ENCODE results near the gene ZNF90. TPM values are rescaled to one million over a fixed set of nuclear protein-coding genes. Genes with fewer than 3 reads are reported as not detected.
A peak's percentile ranks its signal among the peaks of the same experiment; 100 is the strongest.

Gene ZNF90
- total RNA-seq (1 to 10 TPM; 3.9 to 9.2 TPM), polyA plus RNA-seq (ENCODE audit: insufficient read depth, low read depth, low replicate concordance) (2.2 TPM)
- long read RNA-seq, donor 1, partial matches to known transcripts = 10 of 10 reads
- long read RNA-seq, donor 1, other reads (novel, unspliced or antisense) = 0 of 10 reads
- long read RNA-seq, donor 2 = 0 reads

DNA sequence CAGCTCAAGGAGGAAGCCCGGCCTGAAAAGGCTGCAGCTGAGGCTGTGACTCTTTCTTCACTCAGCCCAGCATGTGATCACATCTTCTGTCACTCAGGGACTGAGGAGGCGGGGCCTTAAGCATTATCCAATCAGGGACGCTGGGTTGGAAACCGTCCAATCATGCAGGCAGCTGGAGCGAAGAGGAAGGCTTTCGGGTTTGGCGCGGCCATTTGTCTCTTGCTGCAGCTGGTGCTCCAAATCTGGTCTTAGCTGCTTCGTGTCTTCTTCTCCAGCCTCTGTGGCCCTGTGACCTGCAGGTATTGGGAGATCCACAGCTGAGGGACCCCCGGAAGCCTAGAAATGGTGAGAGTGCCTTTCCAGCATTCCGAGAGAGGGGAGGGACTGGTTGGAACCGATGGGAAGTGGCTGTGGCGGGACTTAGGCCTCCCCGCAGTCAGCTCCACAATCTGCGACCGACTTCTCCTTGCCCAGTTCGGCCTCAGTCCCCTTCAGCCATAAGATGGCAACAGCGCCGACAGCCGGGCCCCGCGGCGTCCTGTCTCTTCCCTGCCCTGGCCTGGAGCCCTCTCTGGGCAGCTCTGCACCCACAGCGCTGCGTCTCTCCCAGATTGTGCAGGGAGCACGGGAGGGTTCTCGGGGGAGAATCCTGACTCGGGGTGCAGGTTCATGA, at the start of gene ZNF90:
TSS of gene ZNF90 (plus strand) at position 210 of the 673 bp plus-strand sequence. CDS start at position 343, 133 bp downstream.
- H3K27ac ChIP-seq = peak within 1 kb of the TSS in 1 of 2 donors; percentile 64
- peak; percentile 98 for DNase-seq
- H3K4me3 ChIP-seq = peak within 1 kb of the TSS; percentile 52 to 68
- intact Hi-C loops (cut with DNase I; ENCODE audit: low total_unique reads) = no loop called here
- 1 to 3% methylated on average over 26 to 27 of the region's 28 CpGs for WGBS, 2 donors
- no peak for TF ChIP-seq POLR2A (IDR thresholded peaks at IDR 0.05)
- TF ChIP-seq, protein P1, sequence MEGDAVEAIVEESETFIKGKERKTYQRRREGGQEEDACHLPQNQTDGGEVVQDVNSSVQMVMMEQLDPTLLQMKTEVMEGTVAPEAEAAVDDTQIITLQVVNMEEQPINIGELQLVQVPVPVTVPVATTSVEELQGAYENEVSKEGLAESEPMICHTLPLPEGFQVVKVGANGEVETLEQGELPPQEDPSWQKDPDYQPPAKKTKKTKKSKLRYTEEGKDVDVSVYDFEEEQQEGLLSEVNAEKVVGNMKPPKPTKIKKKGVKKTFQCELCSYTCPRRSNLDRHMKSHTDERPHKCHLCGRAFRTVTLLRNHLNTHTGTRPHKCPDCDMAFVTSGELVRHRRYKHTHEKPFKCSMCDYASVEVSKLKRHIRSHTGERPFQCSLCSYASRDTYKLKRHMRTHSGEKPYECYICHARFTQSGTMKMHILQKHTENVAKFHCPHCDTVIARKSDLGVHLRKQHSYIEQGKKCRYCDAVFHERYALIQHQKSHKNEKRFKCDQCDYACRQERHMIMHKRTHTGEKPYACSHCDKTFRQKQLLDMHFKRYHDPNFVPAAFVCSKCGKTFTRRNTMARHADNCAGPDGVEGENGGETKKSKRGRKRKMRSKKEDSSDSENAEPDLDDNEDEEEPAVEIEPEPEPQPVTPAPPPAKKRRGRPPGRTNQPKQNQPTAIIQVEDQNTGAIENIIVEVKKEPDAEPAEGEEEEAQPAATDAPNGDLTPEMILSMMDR (IDR thresholded peaks at IDR 0.05) = no peak
- no peaks in the 10 kb centered on the region for H3K36me3 ChIP-seq (ENCODE audit: low read depth, missing control alignments)
- no peaks in the 10 kb centered on the region for H3K27me3 ChIP-seq
- H3K9me3 ChIP-seq = no peaks in the 10 kb centered on the region
- H3K4me1 ChIP-seq = peaks cover 3% of the 10 kb centered on the region

DNA sequence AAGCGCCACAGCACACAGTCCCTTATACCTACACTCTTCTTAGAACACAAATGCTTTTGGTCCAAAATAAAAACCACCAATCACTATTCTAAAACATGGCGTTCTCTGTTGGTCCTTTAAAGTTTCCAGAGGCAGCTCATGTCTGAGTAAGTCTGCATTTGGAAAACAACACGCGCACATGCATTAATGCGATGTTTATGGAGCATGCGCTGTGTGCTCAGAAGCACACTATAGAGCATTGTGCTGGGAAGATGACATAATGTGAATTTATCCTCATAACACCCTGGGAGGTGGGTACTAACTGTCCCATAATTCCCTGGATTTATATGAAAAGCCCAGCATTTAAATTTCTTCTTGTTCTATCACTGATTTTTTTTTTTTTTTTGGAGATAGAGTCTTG, 49.2 kb upstream of the ZNF90 start:
- DNase-seq = no peak
- 98% methylated on average over 6 of the region's 6 CpGs for WGBS, 2 donors
- Histone ChIP-seq H3K9me3 (no peaks in the 10 kb centered on the region), H3K4me3 (no peak overlapping the region), H3K27ac (no peak overlapping the region), H3K27me3 (no peaks in the 10 kb centered on the region), H3K4me1 (no peaks in the 10 kb centered on the region), H3K36me3 (ENCODE audit: low read depth, missing control alignments) (peaks cover 3% of the 10 kb centered on the region)
- intact Hi-C loops (cut with DNase I; ENCODE audit: low total_unique reads) = no loop called here
- TF ChIP-seq POLR2A (IDR thresholded peaks at IDR 0.05) = no peak
- TF ChIP-seq, protein P1 (IDR thresholded peaks at IDR 0.05) = no peak

DNA sequence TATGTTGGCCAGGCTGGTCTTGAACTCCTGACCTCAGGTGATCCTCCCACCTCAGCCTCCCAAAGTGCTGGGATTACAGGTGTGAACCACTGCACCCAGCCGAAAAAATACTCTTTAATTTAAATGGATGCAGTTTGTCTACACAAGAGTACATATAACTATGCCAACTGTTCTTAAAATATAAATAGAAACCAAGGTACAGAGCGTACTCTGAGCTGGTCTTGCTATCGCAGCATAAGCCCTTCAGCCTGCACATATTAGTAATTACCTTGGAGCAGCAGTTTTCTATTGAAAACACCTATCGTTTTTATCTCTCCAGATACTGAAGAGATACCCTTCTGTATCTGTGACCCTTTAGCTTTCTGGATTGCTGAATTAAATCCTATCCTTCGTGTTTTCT, 41.9 kb upstream of the ZNF90 start:
- Histone ChIP-seq H3K4me3 (no peak overlapping the region), H3K27ac (no peak overlapping the region), H3K9me3 (no peaks in the 10 kb centered on the region), H3K4me1 (no peaks in the 10 kb centered on the region), H3K36me3 (ENCODE audit: low read depth, missing control alignments) (no peaks in the 10 kb centered on the region), H3K27me3 (no peaks in the 10 kb centered on the region)
- no peak for TF ChIP-seq POLR2A (IDR thresholded peaks at IDR 0.05)
- TF ChIP-seq, protein P1 (IDR thresholded peaks at IDR 0.05) = no peak
- DNase-seq = no peak
- 93 to 96% methylated on average over 5 of the region's 5 CpGs for WGBS, 2 donors
- intact Hi-C loops (cut with DNase I; ENCODE audit: low total_unique reads) = no loop called here

DNA sequence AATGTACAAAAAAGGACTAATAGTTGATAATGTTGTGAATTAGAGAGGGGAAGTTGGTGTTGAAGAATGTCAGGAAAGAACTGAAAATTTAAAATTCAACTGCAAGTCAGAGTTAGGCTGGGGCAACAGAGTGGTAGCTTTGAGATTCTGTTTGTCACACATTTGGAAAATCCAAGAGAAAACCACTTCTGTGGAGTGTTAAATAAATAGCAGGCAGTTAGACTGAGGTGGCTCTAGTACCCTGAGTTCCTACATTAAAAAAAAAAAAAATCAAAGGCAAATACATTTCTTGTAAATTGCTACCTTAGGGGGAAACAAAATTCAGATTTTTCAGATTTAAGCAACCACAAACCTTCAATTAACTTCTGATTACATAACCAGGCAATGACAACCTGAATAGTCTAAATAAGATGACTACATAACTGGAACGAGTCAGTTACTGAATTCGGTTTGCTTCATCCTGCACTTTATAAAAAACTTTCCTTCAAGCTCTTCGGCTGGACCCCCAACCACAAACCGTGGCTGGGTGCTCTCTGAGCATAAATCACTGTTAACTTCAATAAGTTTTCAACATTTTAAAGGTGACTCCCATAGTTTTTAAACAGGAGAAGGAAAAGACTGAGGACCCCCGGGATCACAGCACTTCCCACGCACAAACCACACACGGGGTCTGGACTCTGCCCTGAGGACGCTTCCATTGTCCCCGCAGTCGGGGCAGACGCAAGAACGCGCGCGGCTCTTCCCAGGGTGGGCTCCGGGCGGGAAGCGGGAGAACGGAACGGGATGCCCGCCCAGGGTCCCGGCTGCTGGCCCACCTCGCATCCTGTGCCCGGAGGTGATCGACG, 39.2 kb upstream of the ZNF90 start:
- intact Hi-C loops (cut with DNase I; ENCODE audit: low total_unique reads) = no loop called here
- Histone ChIP-seq H3K36me3 (ENCODE audit: low read depth, missing control alignments) (no peaks in the 10 kb centered on the region), H3K4me1 (no peaks in the 10 kb centered on the region), H3K27ac (peak overlapping the region; percentile 66 to 82), H3K4me3 (peak overlapping the region; percentile 64 to 74), H3K27me3 (no peaks in the 10 kb centered on the region), H3K9me3 (no peaks in the 10 kb centered on the region)
- WGBS, 2 donors = 0 to 2% methylated on average over 8 to 26 of the region's 26 CpGs
- DNase-seq = no peak
- TF ChIP-seq POLR2A (IDR thresholded peaks at IDR 0.05) = no peak
- TF ChIP-seq, protein P1 (IDR thresholded peaks at IDR 0.05) = no peak
